ENCODE data around the gene ZNF396.

ZNF396 gene

GRCh38 chr18:35345950-35346349, 31.2 kb downstream of the ZNF396 start:
- no CpG with 5 or more reads among the region's 1 CpG for WGBS (ENCODE audit: extremely low coverage, insufficient coverage, insufficient read length)
- Histone ChIP-seq H3K23ac (ENCODE audit: low read length) (no peak overlapping the region), H3K4me3 (ENCODE audit: low read depth, low read length) (no peak overlapping the region), H3K79me1 (ENCODE audit: low read length) (peaks cover 6% of the 10 kb centered on the region), H3K4me2 (ENCODE audit: low read length) (no peak overlapping the region), H2AFZ (ENCODE audit: insufficient read depth, low read length, poor library complexity) (no peak overlapping the region), H4K8ac (ENCODE audit: low read depth, low read length) (no peak overlapping the region), H3K27me3 (ENCODE audit: insufficient read depth, low read length) (no peaks in the 10 kb centered on the region), H2BK12ac (ENCODE audit: low read length) (no peak overlapping the region), H2BK5ac (ENCODE audit: low read depth, low read length, poor library complexity) (no peak overlapping the region), H3K4me1 (ENCODE audit: control insufficient read depth in 1 of 2, insufficient read depth in 2 of 2, low read length in 2 of 2) (peaks cover 2% of the 10 kb centered on the region in 2 experiments), H3K9me3 (ENCODE audit: insufficient read depth, low read depth, low read length) (peaks cover 2% of the 10 kb centered on the region), H3K14ac (ENCODE audit: low read length) (no peak overlapping the region), H4K91ac (ENCODE audit: low read depth, low read length) (no peak overlapping the region), H3K4ac (ENCODE audit: low read depth, low read length) (no peak overlapping the region), H3K18ac (ENCODE audit: low read length) (no peak overlapping the region), H3K27ac (ENCODE audit: low read depth, low read length) (no peak overlapping the region), H2AK5ac (ENCODE audit: low read length) (no peak overlapping the region), H2BK120ac (ENCODE audit: insufficient read depth, low read length, poor library complexity) (no peak overlapping the region), H3K36me3 (ENCODE audit: control insufficient read depth in 1 of 2, insufficient read depth in 2 of 2, low read length in 2 of 2) (no peaks in the 10 kb centered on the region), H3K9ac (ENCODE audit: low read length) (no peak overlapping the region), H4K12ac (ENCODE audit: low read depth, low read length) (no peak overlapping the region), H3K79me2 (ENCODE audit: control insufficient read depth, insufficient read depth, low read length, poor library complexity) (peaks cover 13% of the 10 kb centered on the region)
- no peak for DNase-seq

DNA sequence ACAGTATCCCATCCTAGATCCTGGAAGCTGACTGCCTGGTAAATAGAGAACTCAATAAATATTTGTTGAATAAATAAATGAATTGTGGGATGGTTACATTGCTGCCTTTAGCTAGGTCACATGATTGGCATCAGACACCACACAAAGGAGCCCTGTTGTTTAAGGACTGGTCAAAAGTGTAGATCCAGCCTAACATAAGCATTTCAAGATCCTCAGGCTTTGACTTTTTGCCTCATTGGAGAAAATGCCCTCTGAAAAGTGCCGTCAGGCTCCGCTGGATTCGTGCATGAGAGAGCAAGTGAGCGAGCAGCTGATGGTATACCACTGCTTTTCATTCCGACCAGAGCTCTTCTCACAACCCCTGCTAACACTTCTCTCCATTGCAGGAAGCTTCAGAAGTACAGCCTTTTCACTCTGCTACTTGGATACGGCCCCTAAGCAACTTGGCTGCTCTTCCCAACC, 31.6 kb downstream of the ZNF396 start:
- H3K18ac ChIP-seq (ENCODE audit: low read length) = no peak overlapping the region
- H3K4me1 ChIP-seq (ENCODE audit: control insufficient read depth in 1 of 2, insufficient read depth in 2 of 2, low read length in 2 of 2) = peaks cover 2% of the 10 kb centered on the region in 2 experiments
- H4K12ac ChIP-seq (ENCODE audit: low read depth, low read length) = no peak overlapping the region
- H3K9ac ChIP-seq (ENCODE audit: low read length) = no peak overlapping the region
- H3K14ac ChIP-seq (ENCODE audit: low read length) = no peak overlapping the region
- H3K36me3 ChIP-seq (ENCODE audit: control insufficient read depth in 1 of 2, insufficient read depth in 2 of 2, low read length in 2 of 2) = no peaks in the 10 kb centered on the region
- no peak overlapping the region for H3K23ac ChIP-seq (ENCODE audit: low read length)
- no peak overlapping the region for H4K91ac ChIP-seq (ENCODE audit: low read depth, low read length)
- H3K27me3 ChIP-seq (ENCODE audit: insufficient read depth, low read length) = no peaks in the 10 kb centered on the region
- H2BK12ac ChIP-seq (ENCODE audit: low read length) = no peak overlapping the region
- WGBS (ENCODE audit: extremely low coverage, insufficient coverage, insufficient read length) = no CpG with 5 or more reads among the region's 6 CpGs
- H3K4ac ChIP-seq (ENCODE audit: low read depth, low read length) = no peak overlapping the region
- H2AK5ac ChIP-seq (ENCODE audit: low read length) = no peak overlapping the region
- no peak for DNase-seq
- H3K4me3 ChIP-seq (ENCODE audit: low read depth, low read length) = no peak overlapping the region
- no peak overlapping the region for H3K27ac ChIP-seq (ENCODE audit: low read depth, low read length)
- H4K8ac ChIP-seq (ENCODE audit: low read depth, low read length) = no peak overlapping the region
- H3K9me3 ChIP-seq (ENCODE audit: insufficient read depth, low read depth, low read length) = no peaks in the 10 kb centered on the region
- no peak overlapping the region for H2BK120ac ChIP-seq (ENCODE audit: insufficient read depth, low read length, poor library complexity)
- peaks cover 6% of the 10 kb centered on the region for H3K79me1 ChIP-seq (ENCODE audit: low read length)
- no peak overlapping the region for H2AFZ ChIP-seq (ENCODE audit: insufficient read depth, low read length, poor library complexity)
- peaks cover 13% of the 10 kb centered on the region for H3K79me2 ChIP-seq (ENCODE audit: control insufficient read depth, insufficient read depth, low read length, poor library complexity)
- H2BK5ac ChIP-seq (ENCODE audit: low read depth, low read length, poor library complexity) = no peak overlapping the region
- no peak overlapping the region for H3K4me2 ChIP-seq (ENCODE audit: low read length)

GRCh38 chr18:35344736-35345459, 32.2 kb downstream of the ZNF396 start:
- Histone ChIP-seq H3K27ac (ENCODE audit: low read depth, low read length) (no peak overlapping the region), H3K14ac (ENCODE audit: low read length) (no peak overlapping the region), H3K79me1 (ENCODE audit: low read length) (peaks cover 6% of the 10 kb centered on the region), H3K4me1 (ENCODE audit: control insufficient read depth in 1 of 2, insufficient read depth in 2 of 2, low read length in 2 of 2) (peaks cover 2% of the 10 kb centered on the region in 2 experiments), H2BK120ac (ENCODE audit: insufficient read depth, low read length, poor library complexity) (no peak overlapping the region), H2BK5ac (ENCODE audit: low read depth, low read length, poor library complexity) (no peak overlapping the region), H4K12ac (ENCODE audit: low read depth, low read length) (peak overlapping the region; percentile 32), H3K79me2 (ENCODE audit: control insufficient read depth, insufficient read depth, low read length, poor library complexity) (peaks cover 13% of the 10 kb centered on the region), H3K9me3 (ENCODE audit: insufficient read depth, low read depth, low read length) (no peaks in the 10 kb centered on the region), H3K9ac (ENCODE audit: low read length) (no peak overlapping the region), H2AFZ (ENCODE audit: insufficient read depth, low read length, poor library complexity) (peak overlapping the region; percentile 52), H3K18ac (ENCODE audit: low read length) (no peak overlapping the region), H2AK5ac (ENCODE audit: low read length) (no peak overlapping the region), H4K91ac (ENCODE audit: low read depth, low read length) (peak overlapping the region; percentile 45), H2BK12ac (ENCODE audit: low read length) (peak overlapping the region; percentile 48), H3K4me2 (ENCODE audit: low read length) (peak overlapping the region; percentile 57), H3K4me3 (ENCODE audit: low read depth, low read length) (peak overlapping the region; percentile 97), H3K27me3 (ENCODE audit: insufficient read depth, low read length) (no peaks in the 10 kb centered on the region), H3K23ac (ENCODE audit: low read length) (no peak overlapping the region), H3K4ac (ENCODE audit: low read depth, low read length) (no peak overlapping the region), H4K8ac (ENCODE audit: low read depth, low read length) (no peak overlapping the region), H3K36me3 (ENCODE audit: control insufficient read depth in 1 of 2, insufficient read depth in 2 of 2, low read length in 2 of 2) (peaks cover 5% of the 10 kb centered on the region in 2 experiments)
- peak in 1 of 2 donors; percentile 30 for DNase-seq
- WGBS (ENCODE audit: extremely low coverage, insufficient coverage, insufficient read length) = no CpG with 5 or more reads among the region's 12 CpGs

- Histone ChIP-seq H3K18ac (ENCODE audit: low read length) (peak within 1 kb of the TSS; percentile 99), H3K9ac (ENCODE audit: low read length) (peak within 1 kb of the TSS; percentile 99), H4K12ac (ENCODE audit: low read depth, low read length) (peak within 1 kb of the TSS; percentile 100), H3K14ac (ENCODE audit: low read length) (peak within 1 kb of the TSS; percentile 98), H3K23ac (ENCODE audit: low read length) (no peak within 1 kb of the TSS), H3K79me1 (ENCODE audit: low read length) (peaks cover 6% of the 10 kb centered on the region), H4K8ac (ENCODE audit: low read depth, low read length) (peak within 1 kb of the TSS; percentile 99), H3K27ac (ENCODE audit: low read depth, low read length) (peak within 1 kb of the TSS; percentile 91), H2BK120ac (ENCODE audit: insufficient read depth, low read length, poor library complexity) (peak within 1 kb of the TSS; percentile 96), H3K9me3 (ENCODE audit: insufficient read depth, low read depth, low read length) (no peaks in the 10 kb centered on the region), H3K27me3 (ENCODE audit: insufficient read depth, low read length) (no peaks in the 10 kb centered on the region), H3K4ac (ENCODE audit: low read depth, low read length) (peak within 1 kb of the TSS; percentile 99), H3K4me2 (ENCODE audit: low read length) (peak within 1 kb of the TSS; percentile 57), H3K4me3 (ENCODE audit: low read depth, low read length) (peak within 1 kb of the TSS; percentile 97), H3K79me2 (ENCODE audit: control insufficient read depth, insufficient read depth, low read length, poor library complexity) (peaks cover 13% of the 10 kb centered on the region), H2AK5ac (ENCODE audit: low read length) (peak within 1 kb of the TSS; percentile 87), H3K4me1 (ENCODE audit: control insufficient read depth in 1 of 2, insufficient read depth in 2 of 2, low read length in 2 of 2) (peaks cover 2% of the 10 kb centered on the region in 2 experiments), H3K36me3 (ENCODE audit: control insufficient read depth in 1 of 2, insufficient read depth in 2 of 2, low read length in 2 of 2) (peaks cover 7 to 11% of the 10 kb centered on the region in 2 experiments), H2BK12ac (ENCODE audit: low read length) (peak within 1 kb of the TSS; percentile 48), H2BK5ac (ENCODE audit: low read depth, low read length, poor library complexity) (peak within 1 kb of the TSS; percentile 97), H2AFZ (ENCODE audit: insufficient read depth, low read length, poor library complexity) (peak within 1 kb of the TSS; percentile 89), H4K91ac (ENCODE audit: low read depth, low read length) (peak within 1 kb of the TSS; percentile 100)
- DNase-seq = peak; percentile 97 to 99
- WGBS (ENCODE audit: extremely low coverage, insufficient coverage, insufficient read length) = no CpG with 5 or more reads among the region's 64 CpGs
Measured at GRCh38 chr18:35343936-35344735, 33.0 kb downstream of the ZNF396 start, which contains the start of gene ZNF24. Gene ZNF24 (minus strand): TSS chr18:35344420. CDS start chr18:35340650, 3,770 bp downstream.

Measured in trophoblast cell (in vitro differentiated cells and primary cell).